HEK293 (cell line): ENCODE measurements around the gene DENND10.

ENCODE experiments used
- ATF2 ChIP-seq: fragments of 450-650 bp; formaldehyde crosslinking; IDR thresholded peaks from 2 replicates; pipeline ENCODE4 v1.5.1; 2016; ENCODE audit warnings: missing biosample characterization, missing genetic modification characterization, low read depth
- CTCF ChIP-seq: fragments of 450-650 bp; formaldehyde crosslinking; IDR thresholded peaks from 2 replicates; pipeline ENCODE4 v1.5.1; 2016; ENCODE audit warnings: missing biosample characterization, missing genetic modification characterization
- ELK4 ChIP-seq: IDR thresholded peaks from 2 replicates; pipeline ENCODE4 v1.6.1; 2011; ENCODE audit warnings: mild to moderate bottlenecking, low read depth, low read length, borderline replicate concordance
- GLI2 ChIP-seq: fragments of 450-650 bp; formaldehyde crosslinking; IDR thresholded peaks from 2 replicates; pipeline ENCODE4; 2017; ENCODE audit warnings: missing biosample characterization, missing genetic modification characterization, low read depth, borderline replicate concordance
- PATZ1 ChIP-seq: fragments of 450-650 bp; formaldehyde crosslinking; IDR thresholded peaks from 2 replicates; pipeline ENCODE4 v1.5.1; 2016; ENCODE audit warnings: missing biosample characterization, missing genetic modification characterization
- PBX3 ChIP-seq: sonication (generic); formaldehyde crosslinking; IDR thresholded peaks from 2 replicates; pipeline ENCODE4 v1.8.1; 2022; ENCODE audit warnings: mild to moderate bottlenecking, moderate library complexity, missing genetic modification reagents
- ZBTB11 ChIP-seq: fragments of 450-650 bp; formaldehyde crosslinking; conservative IDR thresholded peaks from 2 replicates; pipeline ENCODE4 v1.5.1; 2016; ENCODE audit warnings: low read depth, missing biosample characterization, missing genetic modification characterization
- ZBTB7A ChIP-seq: fragments of 450-650 bp; formaldehyde crosslinking; IDR thresholded peaks from 2 replicates; pipeline ENCODE4 v1.5.1; 2016; ENCODE audit warnings: low read depth, missing biosample characterization, missing genetic modification characterization
- ZNF121 ChIP-seq: fragments of 450-650 bp; formaldehyde crosslinking; IDR thresholded peaks from 2 replicates; pipeline ENCODE4 v1.5.1; 2016; ENCODE audit warnings: missing biosample characterization, missing genetic modification characterization
- ZNF138 ChIP-seq: fragments of 450-650 bp; formaldehyde crosslinking; IDR thresholded peaks from 2 replicates; pipeline ENCODE4 v1.5.1; 2016; ENCODE audit warnings: missing biosample characterization, missing genetic modification characterization, borderline replicate concordance
- ZNF140 ChIP-seq: fragments of 450-650 bp; formaldehyde crosslinking; IDR thresholded peaks from 2 replicates; pipeline ENCODE4 v1.5.1; 2016; ENCODE audit warnings: missing biosample characterization, missing genetic modification characterization
- ZNF184 ChIP-seq: fragments of 450-650 bp; IDR thresholded peaks from 2 replicates; pipeline ENCODE4 v1.5.1; 2018; ENCODE audit warnings: missing biosample characterization, mild to moderate bottlenecking, missing genetic modification characterization
- ZNF2 ChIP-seq: fragments of 450-650 bp; formaldehyde crosslinking; IDR thresholded peaks from 2 replicates; pipeline ENCODE4 v1.5.1; 2016; ENCODE audit warnings: missing biosample characterization, missing genetic modification characterization
- ZNF830 ChIP-seq: fragments of 450-650 bp; IDR thresholded peaks from 2 replicates; pipeline ENCODE4 v1.5.0; 2018; ENCODE audit warnings: missing biosample characterization, missing genetic modification characterization, low read depth, mild to moderate bottlenecking, moderate library complexity

- TF ChIP-seq ELK4 (no peak), ATF2 (no peak), CTCF (tag by site-specific recombination) (no peak), ZBTB11 (tag by site-specific recombination) (no peak), ZNF140 (tag by site-specific recombination) (no peak), ZNF830 (tag by site-specific recombination) (no peak), GLI2 (tag by site-specific recombination) (no peak), ZNF138 (tag by site-specific recombination) (no peak), ZNF121 (tag by site-specific recombination) (no peak), ZNF2 (tag by site-specific recombination) (no peak), ZBTB7A (tag by site-specific recombination) (no peak), PBX3 (CRISPR knock-in tag) (no peak), ZNF184 (no peak), PATZ1 (tag by site-specific recombination) (no peak)
These were observed 31.6 kb downstream of the DENND10 start for GRCh38 chr10:119135513-119135881.
